ENCODE results near the gene NCKAP1.
"Not testable (repeated sequence)": the region's sequence is repeated elsewhere in the genome, so short reads cannot be mapped to it uniquely, and the experiment has no call there.

Gene NCKAP1

DNA sequence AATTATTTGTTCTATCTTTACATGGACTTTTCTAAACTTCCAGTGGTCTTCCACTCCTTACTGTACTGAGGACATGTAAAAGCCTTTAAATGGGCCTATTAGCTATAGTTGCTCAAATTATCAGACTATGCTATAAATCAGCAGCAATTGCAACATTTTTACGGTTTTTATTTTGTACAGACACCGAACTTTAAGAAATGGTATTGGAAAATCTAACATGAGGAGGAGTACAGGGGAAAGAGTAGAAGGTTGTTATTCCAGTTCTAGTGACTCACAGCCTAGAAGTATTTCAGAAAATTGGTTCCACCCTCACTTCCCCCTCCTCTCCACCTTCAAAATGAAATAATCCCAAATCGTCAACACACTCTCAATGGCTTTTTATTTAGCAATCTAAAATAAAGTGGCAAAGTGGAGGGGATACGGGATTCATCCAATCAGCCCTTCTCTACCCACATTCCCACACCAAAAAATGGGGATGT, 1.1 kb downstream of the NCKAP1 start:
- no peak for DNase-seq

DNA sequence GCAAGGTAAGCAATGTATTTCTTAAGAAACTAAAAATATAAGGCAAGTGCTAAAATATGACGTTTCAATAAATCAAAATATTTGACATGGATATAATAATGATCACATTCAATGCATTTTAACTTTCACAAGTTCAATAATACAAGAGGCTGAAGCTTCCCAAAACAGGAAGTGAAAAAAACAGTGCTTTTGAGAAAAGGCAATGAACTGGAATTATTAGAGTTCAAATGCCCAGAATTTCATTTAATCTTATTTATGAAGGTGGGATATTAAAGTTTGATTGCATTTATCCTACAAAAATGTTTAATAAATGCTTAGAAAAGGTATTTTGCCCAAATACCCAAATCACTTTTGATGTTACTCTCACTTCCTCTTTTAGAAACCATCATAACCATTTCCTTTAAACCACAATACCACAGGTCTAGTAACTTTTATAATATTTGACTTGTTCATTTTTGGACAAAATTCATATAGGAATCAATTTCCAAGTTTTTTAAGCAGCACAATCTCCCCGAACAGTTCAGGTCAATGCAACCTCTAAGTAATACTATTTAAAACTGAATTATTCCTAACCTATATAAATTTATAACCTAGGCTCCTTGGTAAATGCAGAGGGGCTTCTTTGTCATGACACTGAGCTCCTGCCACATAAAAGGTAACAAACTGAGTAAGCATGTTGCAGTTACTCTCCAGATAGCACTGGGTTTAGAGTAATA, 2.1 kb downstream of the NCKAP1 start:
- no peak for DNase-seq

DNA sequence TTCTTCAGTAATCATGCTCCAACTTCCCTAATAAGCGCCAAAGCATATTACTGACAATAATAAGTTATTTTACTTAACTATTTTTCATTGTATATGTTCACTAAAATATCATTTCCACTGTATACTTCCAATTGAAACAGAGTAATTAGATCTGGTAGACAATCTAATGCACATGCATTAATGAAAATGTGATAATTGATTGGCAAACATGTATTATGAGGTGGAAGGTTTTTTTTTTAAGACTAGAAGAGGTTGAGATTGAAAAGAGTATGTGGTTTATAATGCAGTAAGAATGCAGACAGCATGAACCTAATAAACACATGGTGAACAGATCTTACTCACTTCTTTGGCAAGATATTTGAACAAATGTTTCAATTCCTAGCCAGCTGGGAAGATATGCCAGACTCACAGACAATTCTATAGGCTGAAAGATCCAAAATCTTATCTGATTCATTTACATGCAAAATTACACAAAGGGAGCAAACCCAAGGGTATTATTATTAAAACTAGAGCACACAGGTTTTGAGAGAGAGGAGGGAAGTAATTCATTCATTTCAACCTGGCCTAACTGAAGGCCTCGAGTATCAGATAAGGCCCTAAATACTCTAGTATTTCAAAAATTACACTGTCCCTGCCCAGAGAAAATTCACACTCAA, 2.8 kb downstream of the NCKAP1 start:
- no peak for DNase-seq

DNA sequence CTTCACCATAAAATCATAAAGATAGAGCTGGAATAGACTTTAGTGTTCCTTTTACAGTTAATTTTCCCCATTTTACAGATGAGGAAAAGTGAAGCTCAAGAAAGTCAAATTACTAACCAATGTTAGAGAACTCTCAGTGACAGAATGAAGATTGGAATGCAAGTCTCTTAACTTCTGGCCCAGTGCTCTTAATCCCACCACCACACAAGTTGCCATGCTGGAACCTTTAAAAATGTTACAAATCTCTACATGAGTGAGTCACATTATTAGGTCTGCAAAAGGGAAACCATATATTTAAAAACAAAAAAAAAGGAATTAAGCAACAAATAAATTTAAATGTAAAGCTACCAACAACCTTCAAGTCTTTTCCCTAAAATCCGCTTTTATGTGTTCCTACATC, 3.5 kb downstream of the NCKAP1 start:
- no peak for DNase-seq

DNA sequence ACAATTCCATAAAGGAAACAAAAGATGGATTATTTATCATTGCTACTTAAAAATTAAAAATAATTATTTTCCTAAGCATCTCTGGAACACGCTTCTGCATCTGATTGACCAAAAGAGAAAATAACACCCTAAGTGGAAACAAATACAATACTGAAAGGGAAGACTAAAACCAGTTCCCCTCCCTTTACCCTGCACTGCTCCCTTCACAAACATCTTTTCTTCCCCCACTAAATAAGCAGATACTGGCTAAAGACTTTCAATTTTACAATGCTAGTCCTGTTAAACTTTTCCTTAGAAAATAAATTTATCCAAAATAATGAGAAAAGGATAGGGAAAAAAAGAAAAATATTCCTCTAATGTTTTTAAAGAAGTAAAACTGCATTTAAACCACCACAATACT, 4.3 kb downstream of the NCKAP1 start:
- DNase-seq: no peak

- DNase-seq: no peak
These were observed 6.1 kb downstream of the NCKAP1 start for GRCh38 chr2:183031911-183032794.

DNA sequence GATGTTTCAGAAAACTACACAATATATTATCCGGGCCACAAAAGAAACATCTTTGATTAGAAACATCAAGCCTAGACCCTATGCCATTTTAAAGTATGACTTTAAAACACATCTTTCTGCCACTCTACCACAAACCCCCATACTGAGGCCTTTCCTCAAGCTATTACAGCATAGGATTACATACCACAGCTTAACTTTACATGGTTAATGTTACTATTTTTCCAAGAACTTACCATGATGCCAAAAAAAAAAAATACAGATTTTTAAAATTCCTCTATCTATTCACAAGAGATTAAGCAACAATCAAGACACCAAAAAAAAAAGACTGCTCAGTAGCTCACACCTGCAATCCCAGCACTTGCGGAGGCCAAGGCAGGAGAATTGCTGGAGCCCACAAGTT, 9.0 kb downstream of the NCKAP1 start:
- no peak for DNase-seq

- DNase-seq: no peak
These were observed 10.1 kb downstream of the NCKAP1 start for GRCh38 chr2:183028108-183028507.

- no peak for DNase-seq
These were observed 10.8 kb downstream of the NCKAP1 start for GRCh38 chr2:183027443-183027842.

- DNase-seq: no peak
These were observed 11.8 kb downstream of the NCKAP1 start for GRCh38 chr2:183026424-183026823.

GRCh38 chr2:183025993-183026392, 12.3 kb downstream of the NCKAP1 start:
- DNase-seq: no peak

- DNase-seq: no peak
These were observed 13.7 kb downstream of the NCKAP1 start for GRCh38 chr2:183024339-183025095.

DNA sequence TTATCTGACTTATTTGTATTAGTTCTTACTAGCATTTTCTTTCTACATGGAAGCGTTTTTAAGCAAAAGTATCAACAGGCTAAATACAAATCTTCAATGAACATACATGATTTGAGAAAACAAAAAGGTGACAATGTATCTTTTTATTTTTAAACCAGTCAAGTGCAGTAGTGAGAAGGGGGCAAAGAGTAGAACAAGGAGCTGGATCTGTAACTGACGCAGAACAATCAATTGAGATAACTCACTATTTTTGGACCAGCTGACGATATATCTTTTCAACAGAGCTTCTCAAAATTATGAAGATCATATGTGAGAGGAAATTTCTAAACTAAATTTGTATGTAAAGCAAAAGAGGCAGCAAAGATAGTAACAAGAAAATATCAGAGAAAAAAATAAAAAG, 15.5 kb downstream of the NCKAP1 start:
- no peak for DNase-seq

DNA sequence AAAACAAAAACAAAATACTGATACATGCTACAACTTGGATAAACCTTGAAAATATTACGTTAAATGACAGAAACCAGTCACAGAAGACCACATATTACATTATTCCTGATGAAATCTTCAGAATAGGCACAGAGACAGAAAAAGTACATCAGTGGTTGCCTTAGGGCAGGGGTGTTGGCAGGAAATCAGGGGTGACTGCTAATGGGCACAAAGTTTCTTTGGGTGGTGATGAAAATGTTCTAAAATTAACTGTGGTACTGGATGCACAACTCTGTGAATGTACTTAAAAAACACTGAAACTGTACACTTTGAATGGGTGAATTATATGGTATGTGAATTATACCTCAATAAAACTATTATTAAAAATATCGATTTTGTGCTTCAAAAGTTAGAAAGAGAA, 16.6 kb downstream of the NCKAP1 start:
- no peak for DNase-seq

GRCh38 chr2:183019718-183020442, 18.4 kb downstream of the NCKAP1 start:
- DNase-seq: no peak

DNA sequence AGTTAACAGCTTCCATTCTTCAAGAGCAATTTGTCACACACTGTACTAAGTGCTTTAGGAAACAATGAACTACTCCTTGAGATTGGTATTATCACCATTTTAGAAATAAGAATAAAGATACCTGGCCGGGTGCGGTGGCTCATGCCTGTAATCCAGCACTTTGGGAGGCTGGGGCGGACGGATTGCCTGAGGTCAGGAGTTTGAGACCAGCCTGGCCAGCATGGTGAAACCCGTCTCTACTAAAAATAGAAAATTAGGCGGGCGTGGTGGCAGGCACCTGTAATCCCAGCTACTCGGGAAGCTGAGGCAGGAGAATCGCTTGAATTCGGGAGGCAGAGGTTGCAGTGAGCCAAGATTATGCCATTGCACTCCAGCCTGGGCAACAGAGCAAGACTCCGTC, 20.4 kb downstream of the NCKAP1 start:
- DNase-seq: not testable (repeated sequence)

GRCh38 chr2:183014005-183014404, 24.3 kb downstream of the NCKAP1 start:
- DNase-seq: no peak

DNA sequence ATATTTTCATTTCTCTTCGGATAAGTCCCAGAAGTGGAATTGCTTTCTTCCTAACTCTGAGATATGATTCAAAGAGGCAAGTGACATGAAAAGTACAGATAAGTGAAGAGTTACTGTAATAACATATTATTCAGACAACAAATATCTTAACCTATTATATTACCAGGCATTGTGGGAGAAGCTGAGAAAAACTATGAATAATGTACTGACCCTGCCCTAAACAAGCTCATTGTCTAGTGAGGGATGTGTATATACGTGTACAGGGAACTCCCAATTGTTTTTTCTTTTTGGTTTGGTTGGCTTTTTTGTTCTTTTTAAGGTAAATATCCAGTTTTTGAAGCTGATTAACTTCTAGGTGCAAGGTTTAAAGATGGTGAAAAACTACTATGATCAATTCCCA, 26.5 kb downstream of the NCKAP1 start:
- no peak for DNase-seq

GRCh38 chr2:183010112-183010511, 28.1 kb downstream of the NCKAP1 start:
- no peak for DNase-seq

DNA sequence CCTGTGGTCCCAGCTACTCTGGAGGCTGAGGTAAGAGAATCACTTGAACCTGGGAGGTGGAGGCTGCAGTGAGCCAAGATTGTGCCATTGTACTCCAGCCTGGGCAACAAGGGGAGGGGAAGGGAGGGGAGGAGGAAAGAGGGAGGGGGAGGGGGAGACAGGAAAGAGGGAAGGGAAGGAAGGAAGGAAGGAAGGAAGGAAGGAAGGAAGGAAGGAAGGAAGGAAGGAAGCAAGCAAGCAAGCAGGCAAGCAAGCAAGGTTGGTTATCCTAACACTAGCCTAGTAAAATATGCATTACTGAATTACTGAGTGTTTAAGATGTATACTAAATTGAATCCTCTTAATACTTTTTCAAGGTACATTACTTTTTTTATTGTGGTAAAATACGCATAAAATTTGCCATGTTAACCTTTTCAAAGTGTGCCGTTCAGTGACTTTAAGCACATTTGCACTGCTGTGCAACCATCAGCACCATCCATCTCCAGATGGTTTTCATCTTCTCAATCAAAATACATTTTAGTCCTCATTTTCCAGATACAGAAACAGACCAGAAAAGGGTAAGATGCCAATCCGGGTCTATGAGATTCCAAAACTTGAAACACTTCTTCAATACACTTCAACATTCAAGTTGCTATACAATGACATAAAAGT, 28.9 kb downstream of the NCKAP1 start:
- DNase-seq: no peak

DNA sequence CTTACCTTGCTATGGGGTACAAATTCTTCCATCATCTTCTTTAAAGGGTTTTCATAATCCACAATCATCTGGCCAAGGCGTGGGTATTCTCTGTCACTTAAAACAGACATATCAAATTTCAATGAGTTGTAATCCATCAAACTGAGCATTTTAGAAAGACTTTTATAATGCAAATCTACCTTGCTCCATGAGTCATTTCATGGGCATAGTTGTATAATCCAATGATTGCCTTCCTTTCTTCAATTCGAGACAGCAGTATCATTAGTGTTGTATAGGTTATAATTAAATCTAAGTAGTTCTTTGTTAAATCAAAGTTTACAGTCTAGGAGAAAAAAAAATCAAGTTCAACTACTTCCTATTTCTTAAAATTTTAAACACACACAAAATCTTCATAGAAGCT, 36.3 kb downstream of the NCKAP1 start:
- no peak for DNase-seq

GRCh38 chr2:183000846-183001245, 37.4 kb downstream of the NCKAP1 start:
- no peak for DNase-seq
